Tibial nerve (tissue), 4 donors: ENCODE measurements around the gene FAM170B.

ENCODE experiments used
- CTCF ChIP-seq, 5 experiments: fragments of 200-600 bp in 3 of 5; fragments of 450-650 bp in 2 of 5; sonication (generic) in 3 of 5; IDR thresholded peaks; one replicate each; pipeline ENCODE4 v1.5.1; 2016 to 2019; ENCODE audit warnings: antibody characterized with exemption in 5 of 5, mild to moderate bottlenecking in 3 of 5, moderate library complexity in 2 of 5
- EP300 ChIP-seq, 2 donors: sonication (generic); formaldehyde crosslinking; IDR thresholded peaks; one replicate each; pipeline ENCODE4 v1.6.1; 2017; ENCODE audit warnings: antibody characterized with exemption in 2 of 2, mild to moderate bottlenecking in 1 of 2
- POLR2A ChIP-seq, 2 donors: fragments of 450-650 bp; IDR thresholded peaks; one replicate each; pipeline ENCODE4 v1.6.1; 2017; ENCODE audit warnings: antibody characterized with exemption in 2 of 2, mild to moderate bottlenecking in 2 of 2, moderate library complexity in 2 of 2

GRCh38 chr10:49165821-49166483 lies 32.1 kb upstream of the FAM170B start:
- no peak for TF ChIP-seq EP300 (IDR thresholded peaks at IDR 0.05)
- TF ChIP-seq CTCF (IDR thresholded peaks at IDR 0.05), result no peak
- TF ChIP-seq POLR2A (IDR thresholded peaks at IDR 0.05), result no peak
